ENCODE data around the gene AHDC1. TPM values are rescaled to one million over a fixed set of nuclear protein-coding genes. Genes with fewer than 3 reads are reported as not detected.

AHDC1 gene
- total and polyA plus RNA-seq, 2 of the 13 experiments (the other 11 are each of a cell fraction or from before 2014, with no cell fraction given) = 1.0 to 2.7 TPM

- TF ChIP-seq FUBP1 (CRISPR knock-in tag; IDR thresholded peaks at IDR 0.05; ENCODE audit: borderline replicate concordance) (no peak), SSRP1 (CRISPR knock-in tag; IDR thresholded peaks at IDR 0.05) (0 out of 2 replicates have a peak, but pooled peaks have one; percentile 29), ZNF614 (CRISPR knock-in tag; IDR thresholded peaks at IDR 0.05; ENCODE audit: borderline replicate concordance) (no peak), SKI (IDR thresholded peaks at IDR 0.05; ENCODE audit: partially characterized antibody) (no peak), CREB1 (IDR thresholded peaks at IDR 0.05) (peak; percentile 64; the same call in 1 of the 2 replicates), CREB1 (CRISPR knock-in tag; IDR thresholded peaks at IDR 0.05) (no peak), PLSCR1 (CRISPR knock-in tag; IDR thresholded peaks at IDR 0.05; ENCODE audit: borderline replicate concordance) (no peak), FOXP1 (IDR thresholded peaks at IDR 0.05) (0 out of 2 replicates have a peak, but pooled peaks have one; percentile 36), FOXP1 (CRISPR knock-in tag; IDR thresholded peaks at IDR 0.05) (no peak), NFIB (CRISPR knock-in tag; IDR thresholded peaks at IDR 0.05; ENCODE audit: borderline replicate concordance) (no peak), SRY (CRISPR knock-in tag; IDR thresholded peaks at IDR 0.05) (0 out of 2 replicates have a peak, but pooled peaks have one; percentile 11), JUND (CRISPR knock-in tag; IDR thresholded peaks at IDR 0.05) (no peak), KIAA2018 (CRISPR knock-in tag; IDR thresholded peaks at IDR 0.05; ENCODE audit: borderline replicate concordance) (no peak), PHF8 (CRISPR knock-in tag; IDR thresholded peaks at IDR 0.05) (peak; percentile 11; the same call in 1 of the 2 replicates), ZNF788 (CRISPR knock-in tag; IDR thresholded peaks at IDR 0.05; ENCODE audit: borderline replicate concordance) (no peak), SMAD9 (CRISPR knock-in tag; IDR thresholded peaks at IDR 0.05) (no peak), BRCA1 (CRISPR knock-in tag; IDR thresholded peaks at IDR 0.05) (no peak), ZKSCAN1 (IDR thresholded peaks at IDR 0.05; ENCODE audit: low read length) (no peak), DNMT3B (CRISPR knock-in tag; conservative IDR thresholded peaks at IDR 0.05) (no peak)
- TF ChIP-seq, protein P1, sequence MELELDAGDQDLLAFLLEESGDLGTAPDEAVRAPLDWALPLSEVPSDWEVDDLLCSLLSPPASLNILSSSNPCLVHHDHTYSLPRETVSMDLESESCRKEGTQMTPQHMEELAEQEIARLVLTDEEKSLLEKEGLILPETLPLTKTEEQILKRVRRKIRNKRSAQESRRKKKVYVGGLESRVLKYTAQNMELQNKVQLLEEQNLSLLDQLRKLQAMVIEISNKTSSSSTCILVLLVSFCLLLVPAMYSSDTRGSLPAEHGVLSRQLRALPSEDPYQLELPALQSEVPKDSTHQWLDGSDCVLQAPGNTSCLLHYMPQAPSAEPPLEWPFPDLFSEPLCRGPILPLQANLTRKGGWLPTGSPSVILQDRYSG (CRISPR knock-in tag; IDR thresholded peaks at IDR 0.05) = no peak
Observed at GRCh38 chr1:27526569-27527222, 77.2 kb downstream of the AHDC1 start (continued).

All from HepG2 (cell line).